NCI-H510A (cell line): ENCODE measurements around the gene RAB33B.
"Not testable (repeated sequence)": the region's sequence is repeated elsewhere in the genome, so short reads cannot be mapped to it uniquely, and the experiment has no call there.

Source experiments
- DNase-seq: peaks from one replicate; lab custom pipeline; 2025; lab: John Stamatoyannopoulos, UW

Gene RAB33B

DNA sequence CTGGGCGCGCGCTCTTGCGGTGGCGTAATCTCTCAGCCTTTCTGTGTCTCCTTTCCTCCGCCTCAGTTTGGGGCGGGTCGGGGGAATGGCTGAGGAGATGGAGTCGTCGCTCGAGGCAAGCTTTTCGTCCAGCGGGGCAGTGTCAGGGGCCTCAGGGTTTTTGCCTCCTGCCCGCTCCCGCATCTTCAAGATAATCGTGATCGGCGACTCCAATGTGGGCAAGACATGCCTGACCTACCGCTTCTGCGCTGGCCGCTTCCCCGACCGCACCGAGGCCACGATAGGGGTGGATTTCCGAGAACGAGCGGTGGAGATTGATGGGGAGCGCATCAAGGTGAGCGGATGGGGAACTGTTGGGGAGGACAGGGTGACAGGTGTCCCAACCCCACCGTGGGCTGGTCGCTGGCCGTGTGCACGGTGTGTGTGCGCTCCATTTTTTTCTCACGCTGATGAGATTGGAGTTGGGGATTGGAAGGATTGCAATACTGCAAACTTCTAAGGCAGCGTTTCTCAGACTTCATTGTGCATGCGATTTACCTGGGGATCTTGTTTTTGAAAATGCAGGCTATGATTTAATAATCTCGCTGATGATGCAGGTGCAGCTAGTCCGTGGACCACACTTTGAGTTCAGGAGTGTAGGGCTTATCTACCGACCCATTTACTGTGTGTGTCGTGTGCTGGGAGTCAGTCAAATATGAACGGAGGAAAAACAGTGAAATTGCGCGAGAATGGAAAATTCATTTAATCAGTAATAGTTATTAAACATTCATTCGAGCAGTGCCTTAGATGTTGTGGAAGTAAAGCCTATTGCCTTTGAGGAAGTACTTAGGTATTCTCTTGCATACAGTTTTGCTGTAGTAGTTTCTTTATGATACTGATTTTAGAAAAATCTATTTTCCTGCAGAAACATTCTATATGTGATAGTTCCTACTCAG is at the start of gene RAB33B:
RAB33B (plus strand) TSS at position 11 of the 935 bp plus-strand sequence; CDS start at position 86, 75 bp downstream.
- DNase-seq = peak; percentile 8

DNA sequence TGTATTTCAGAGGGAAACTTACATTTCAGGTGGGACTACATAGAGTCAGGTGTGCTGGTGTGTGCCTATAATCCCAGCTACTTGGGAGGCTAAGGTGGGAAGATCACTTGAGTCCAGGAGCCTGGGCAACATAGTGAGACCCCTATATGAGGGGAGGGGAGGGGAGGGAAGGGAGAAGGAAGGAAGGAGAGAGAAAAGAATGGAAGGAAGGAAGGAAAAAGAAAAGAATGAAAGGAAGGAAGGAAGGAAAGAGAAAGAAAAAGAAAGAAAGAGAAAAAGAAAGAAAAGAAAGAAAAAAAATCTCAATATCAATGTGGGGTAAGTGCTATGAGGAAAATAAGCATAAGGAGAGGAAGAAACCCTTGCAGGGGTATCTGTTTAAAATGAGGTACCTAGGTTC is 43.6 kb upstream of the RAB33B start:
- DNase-seq = no peak

DNA sequence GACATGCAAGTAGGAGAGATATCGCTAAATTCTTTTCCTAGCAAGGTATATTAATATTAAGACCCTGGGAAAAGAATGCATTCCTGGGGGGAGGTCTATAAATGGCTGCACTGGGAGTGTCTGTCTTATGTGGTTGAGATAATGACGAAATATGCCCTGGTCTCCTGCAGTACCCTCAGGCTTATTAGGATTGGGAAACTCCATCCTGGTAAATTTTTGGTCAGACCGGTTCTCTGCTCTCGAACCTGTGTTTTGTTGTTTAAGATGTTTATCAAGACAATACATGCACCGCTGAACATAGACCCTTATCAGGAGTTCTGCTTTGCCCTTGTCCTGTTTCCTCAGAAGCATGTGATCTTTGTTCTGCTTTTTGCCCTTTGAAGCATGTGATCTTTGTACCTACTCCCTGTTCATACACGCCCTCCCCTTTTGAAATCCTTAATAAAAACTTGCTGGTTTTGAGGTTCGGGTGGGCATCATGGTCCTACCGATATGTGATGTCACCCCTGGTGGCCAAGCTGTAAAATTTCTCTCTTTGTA is 39.2 kb upstream of the RAB33B start:
- DNase-seq = not testable (repeated sequence)

DNA sequence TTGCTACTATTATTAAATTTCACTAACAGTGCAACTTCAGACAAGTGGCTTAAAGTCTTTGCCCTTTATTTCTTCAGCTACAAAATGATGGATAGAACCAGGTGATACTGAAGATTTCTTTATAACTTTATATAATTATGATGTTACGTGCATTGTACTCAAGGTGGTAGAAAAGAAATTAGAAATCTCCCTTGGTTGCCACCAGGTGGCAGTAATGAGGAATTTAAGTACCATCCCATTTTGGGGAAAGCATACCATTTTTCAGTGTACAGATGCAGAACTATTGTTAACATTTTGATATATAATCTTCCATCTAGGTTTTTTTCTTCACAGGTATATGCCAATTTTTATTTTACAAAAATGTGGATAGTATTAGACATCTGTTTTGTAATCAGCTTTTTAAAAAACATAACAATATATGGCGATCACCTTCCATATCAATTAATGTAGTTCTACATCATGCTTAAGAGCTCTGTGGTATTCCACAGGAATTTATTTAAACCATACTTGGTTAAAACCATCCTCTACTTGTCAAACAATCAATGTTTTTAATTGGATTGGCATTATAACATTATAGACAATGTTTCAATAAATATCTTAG is 37.7 kb upstream of the RAB33B start:
- no peak for DNase-seq

DNA sequence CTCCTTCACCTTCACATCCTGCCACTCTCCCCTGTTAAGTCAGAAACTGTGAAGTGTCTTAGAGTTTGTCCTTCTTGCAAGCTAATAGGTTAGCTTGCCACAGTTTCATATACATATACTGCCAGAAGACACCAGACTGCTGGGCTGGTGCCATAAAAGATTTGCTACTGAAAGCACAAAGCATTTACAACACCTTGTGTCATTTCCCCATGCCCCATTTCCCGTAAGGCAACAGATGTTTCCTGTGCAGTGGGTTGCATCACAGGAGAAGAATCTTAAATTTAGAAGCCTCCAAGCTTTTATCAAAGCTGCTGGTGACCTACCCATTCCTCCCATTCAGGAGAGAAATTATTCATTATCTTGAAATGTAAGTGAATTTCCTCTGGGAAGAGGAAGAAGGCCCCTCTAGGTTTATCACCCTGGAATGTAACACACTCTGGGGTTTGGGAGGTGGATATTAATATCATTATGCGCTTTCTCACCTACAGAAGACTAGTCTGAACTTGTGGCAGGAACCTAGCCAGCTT is 34.5 kb upstream of the RAB33B start:
- no peak for DNase-seq

DNA sequence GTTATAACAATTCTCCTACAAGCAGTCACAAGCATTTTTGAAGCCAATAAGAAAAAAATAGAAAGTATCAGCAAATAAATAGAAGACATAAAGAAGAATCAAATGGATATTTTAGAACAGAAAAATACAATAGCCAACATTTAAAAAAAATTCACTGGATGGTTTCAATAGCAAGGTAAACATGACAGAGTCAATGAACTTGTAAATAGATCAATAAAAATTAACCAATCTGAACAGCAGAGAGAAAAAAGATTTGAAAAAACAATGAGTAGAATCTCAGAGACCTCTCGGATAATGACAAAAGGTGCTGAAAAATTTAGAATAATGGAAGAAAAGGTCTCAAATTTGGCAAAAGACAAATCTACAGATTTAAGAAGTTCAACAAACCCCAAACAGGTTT is 33.3 kb upstream of the RAB33B start:
- no peak for DNase-seq

DNA sequence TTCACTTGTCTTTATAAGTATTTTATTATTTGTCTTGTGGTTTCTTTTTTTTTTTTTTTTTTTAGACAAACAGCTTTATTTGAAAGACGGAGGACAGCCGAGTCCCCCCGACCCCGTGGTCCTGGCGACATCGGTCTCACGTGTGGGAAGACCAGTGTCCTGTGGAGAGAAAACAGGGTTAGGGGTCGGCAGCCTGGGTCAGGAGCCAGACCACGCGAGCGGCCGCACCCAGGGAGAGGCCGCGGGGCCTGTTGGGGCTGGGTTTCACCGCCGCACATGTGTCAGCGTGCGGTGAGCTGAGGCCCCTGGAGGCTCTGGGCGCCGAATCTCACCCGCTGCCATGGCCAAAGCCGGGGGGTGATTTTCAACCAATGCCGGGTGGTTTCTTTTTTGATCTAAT is 17.8 kb upstream of the RAB33B start:
- no peak for DNase-seq

DNA sequence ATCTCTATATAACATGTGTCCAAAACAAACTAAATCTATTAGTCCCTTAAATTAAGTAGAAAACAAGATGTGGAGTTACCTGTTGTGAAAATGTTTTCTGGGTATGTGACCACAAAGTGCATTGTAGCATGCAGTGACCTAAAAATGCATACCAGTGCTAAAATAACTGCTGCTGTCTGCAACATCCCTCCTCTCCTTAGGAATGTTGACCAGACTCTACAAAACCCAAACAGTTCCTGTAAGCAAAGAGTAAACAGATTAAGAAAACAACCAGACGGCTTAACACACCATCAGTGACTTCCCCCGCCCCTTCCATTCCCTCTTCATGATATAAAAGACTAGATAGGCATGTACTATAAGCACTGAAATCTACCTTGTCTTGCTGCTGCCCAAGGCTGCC is 15.8 kb upstream of the RAB33B start:
- DNase-seq = no peak

DNA sequence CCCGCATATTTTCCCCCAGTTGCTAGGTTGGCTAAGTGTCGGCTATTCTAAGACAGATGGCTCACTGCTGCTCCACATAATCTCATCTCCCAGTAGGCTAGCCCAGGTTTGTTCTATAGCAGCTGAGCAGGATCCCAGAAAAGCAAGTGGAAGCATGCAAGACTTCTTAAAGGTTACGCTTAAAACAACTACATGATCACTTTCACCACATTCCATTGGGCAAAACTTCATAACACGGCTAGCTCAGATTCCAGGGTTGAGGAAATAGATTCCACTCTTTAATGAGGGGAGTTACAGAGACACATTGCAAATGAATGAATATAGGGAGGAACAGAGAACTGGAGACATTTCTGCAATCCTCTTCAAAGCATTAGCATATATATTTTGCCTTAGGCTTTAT is 12.9 kb upstream of the RAB33B start:
- DNase-seq = no peak

DNA sequence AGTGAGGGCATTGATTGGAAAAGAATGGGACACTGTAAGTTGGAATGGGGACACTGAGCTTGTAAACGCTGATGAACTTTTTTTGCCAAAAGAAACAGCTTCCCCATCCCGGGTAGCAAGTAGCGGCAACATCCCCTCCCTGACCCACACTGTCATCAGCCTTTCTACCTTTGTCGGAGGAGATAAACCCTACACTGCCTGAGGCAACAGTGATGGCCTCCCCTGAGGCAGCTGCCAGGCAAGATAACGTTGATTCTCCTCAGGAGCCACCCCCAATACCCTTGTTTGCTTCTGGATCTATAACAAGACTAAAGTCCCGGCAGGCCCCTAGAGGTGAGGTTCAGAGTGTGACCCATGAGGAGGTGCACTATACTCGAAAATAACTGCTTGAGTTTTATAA is 10.3 kb upstream of the RAB33B start:
- no peak for DNase-seq

DNA sequence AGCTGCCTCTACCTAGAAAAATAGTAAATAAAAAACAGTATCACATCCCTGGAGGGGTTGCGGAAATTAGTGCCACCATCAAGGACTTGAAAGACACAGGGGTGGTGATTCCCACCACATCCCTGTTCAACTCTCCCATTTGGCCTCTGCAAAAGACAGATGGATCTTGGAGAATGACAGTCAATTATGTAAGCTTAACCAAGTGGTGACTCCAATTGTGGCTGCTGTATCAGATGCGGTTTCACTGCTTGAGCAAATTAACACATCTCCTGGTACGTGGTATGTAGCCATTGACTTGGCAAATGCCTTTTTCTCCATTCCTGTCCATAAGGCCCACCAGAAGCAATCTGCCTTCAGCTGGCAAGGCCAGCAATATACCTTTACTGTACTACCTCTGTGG is 9.0 kb upstream of the RAB33B start:
- not testable (repeated sequence) for DNase-seq

DNA sequence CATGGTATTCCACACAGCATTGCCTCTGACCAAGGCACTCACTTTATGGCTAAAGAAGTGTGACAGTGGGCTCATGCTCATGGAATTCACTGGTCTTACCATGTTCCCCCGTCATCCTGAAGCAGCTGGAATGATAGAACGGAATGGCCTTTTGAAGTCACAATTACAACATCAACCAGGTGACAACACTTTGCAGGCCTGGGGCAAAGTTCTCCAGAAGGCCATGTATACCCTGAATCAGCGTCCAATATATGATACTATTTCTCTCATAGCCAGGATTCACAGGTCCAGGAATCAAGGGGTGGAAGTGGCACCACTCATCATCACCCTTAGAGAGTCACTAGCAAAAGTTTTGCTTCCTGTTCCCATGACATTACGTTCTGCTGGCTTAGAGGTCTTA is 6.8 kb upstream of the RAB33B start:
- DNase-seq = not testable (repeated sequence)

DNA sequence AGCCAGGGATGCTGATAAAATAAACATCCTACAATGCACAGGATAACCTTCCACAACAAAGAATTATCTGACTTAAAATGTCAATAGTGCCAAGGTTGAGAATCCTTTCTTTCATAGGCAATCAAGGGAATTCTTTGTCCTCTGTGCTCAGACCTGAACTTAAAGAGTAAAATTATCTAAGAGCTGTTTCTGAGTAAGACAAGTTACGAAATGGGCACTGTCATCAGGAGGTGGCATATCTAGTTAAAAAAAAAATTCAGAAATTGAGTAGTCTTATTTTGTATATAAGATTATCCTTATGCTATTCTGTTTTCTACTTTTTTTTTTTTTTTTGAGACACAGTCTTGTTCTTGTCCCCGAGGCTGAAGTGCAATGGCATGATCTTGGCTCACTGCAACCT is 3.3 kb upstream of the RAB33B start:
- no peak for DNase-seq

DNA sequence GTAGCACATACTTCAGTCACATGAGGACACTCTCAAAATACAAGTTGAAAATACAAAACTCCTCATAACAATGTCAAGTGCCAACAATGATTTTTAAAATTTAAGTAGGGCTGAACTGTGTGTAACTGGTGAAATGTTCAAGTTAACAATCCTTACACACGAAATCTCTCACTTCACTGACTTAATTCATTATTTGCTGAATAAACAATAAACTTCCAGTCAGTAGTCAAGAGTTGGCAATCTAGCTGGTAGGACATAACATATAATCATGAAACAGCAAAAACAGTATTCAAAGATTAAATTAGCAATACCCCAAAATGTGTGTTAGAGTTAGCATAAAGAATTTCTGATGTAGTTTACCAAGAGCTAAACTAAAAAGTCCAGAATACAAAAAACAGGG is 1.9 kb upstream of the RAB33B start:
- no peak for DNase-seq

DNA sequence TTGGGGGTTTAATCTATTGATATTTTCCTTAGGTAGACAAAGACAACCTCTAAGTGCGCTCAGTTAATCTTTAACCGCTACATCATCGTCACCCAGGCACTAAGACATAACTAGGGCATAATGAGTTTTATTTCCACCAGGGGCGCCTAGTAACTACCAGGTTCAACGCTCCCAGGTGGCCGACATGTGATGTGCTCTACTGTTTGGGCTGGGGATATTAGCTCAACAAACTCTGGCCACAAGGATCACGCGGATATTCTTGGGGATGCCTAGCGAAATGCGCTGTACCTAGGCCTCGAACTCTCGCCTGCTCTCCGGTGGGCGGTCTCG is 915 bp upstream of the RAB33B start:
- DNase-seq = peak; percentile 25

DNA sequence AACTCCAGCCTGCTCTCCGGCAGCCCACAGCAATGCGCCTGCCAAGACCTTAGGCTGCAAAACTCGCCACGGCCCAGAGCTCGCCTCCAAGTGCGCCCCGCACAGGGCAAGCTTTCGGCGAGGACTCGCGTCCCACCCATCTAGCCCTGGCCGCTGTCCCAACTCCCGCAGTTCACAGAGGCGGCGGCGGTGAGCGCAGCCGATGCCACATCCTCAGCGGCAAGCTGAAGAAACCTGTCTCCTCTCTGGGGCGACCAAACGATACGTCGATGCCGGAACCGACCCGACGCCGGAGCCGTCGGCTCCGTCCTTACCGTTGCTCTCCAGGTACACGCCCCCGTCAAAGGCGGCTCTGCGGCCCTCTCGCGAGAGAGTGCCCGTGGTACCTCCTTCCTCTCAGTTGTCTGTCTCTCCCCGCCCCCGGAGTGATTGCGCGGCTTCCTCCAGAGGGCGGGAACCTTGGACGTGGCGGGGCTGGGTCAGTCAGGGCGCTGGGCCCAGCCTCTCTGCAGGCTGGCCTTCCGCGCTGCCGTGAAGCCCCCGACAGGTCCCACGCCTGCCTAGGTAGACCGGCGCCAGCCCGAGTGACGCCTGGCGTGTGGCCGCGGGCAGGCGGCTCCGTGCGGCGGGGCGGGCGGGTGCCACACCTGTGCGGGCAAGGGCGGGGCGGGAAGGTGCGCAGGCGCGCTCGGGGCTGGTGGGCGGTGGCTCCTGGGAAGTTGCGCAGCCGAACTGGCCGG is 380 bp upstream of the RAB33B start:
- DNase-seq = peak; percentile 86

DNA sequence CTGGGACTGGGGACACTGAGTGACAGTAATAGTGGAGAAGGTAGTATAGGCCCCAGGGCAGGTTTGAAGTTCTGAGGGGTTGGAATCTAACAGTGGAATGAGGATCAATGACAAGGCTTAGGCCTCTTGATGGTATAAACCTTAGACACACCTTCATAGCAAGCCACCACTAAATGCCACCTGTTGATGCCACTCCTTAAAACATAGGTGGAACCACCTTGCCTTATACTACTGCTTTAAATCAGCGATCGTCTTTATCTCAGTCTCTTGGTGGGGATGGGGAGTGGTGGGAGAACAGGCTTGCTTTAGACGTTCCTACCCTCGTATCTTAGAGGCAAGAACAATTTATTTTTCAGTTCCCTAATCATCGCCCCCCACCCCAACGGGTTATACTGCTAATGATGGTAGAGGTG is 1.2 kb downstream of the RAB33B start:
- DNase-seq = no peak

DNA sequence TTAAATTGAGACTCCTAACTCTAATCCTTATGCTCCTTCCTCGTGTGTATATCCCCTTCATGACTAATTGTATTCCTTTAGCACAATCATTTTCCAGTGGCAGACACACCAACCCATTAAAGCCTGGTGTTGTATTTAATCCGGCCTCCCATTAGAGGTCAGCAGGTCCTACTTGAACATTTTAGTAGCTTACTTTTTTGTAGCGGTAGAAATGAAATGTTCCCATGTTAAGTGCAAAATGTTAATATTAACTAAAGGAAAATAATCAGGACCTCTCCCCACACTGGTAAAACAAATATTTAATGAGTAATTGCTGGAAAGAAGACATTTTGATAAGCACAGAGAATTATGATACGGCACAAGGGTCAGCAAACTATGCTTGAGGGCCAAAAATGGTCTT is 3.4 kb downstream of the RAB33B start:
- no peak for DNase-seq

DNA sequence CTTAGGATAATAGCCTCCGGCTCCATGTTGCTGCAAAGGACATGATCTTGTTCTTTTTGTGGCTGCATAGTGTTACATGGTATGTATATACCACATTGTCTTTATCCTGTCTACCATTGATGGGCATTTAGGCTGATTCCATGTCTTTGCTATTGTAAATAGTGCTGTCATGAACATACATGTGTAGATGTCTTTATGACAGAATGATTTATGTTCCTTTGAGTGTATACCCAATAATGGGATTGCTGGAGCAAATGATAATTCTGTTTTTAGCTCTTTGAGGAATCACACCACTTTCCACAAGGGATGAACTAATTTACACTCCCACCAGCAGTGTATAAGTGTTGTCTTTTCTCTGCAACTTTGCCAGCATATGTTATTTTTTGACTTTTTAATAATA is 4.6 kb downstream of the RAB33B start:
- DNase-seq = no peak

DNA sequence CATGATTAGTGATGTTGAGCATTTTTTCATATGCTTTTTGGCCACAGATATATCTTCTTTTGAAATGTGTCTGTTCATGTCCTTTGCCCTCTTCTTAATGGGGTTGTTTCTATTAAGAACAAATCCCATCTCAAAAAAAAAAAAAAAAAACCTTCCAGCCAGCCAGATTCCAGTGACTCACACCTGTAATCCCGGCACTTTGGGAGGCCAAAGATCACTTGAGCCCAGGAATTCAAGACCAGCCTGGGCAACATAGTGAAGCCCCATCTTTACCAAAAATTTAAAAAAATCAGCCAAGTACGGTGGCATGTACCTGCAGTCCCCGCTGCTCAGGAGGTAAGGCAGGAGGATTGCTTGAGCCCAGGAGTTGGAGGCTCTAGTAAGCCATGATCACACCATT is 5.1 kb downstream of the RAB33B start:
- DNase-seq = no peak

DNA sequence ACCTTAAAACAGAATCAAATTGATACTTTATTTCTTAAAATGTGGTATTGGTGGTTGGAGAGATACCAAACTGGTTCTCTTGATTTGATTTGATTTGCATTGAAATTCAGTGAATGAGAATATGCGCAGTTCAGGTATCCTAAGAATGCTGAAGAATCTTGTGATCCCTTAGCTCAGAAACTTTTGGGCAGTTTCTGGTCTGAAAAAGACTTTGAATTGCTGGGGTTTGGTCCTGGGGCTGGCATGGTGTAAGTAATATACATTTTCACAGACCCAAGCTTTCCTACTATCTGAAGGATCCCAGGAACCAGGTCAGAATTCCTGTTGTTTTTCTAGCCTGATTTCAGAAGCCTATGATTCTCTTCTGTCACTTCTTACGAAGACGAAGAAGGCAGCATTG is 6.6 kb downstream of the RAB33B start:
- no peak for DNase-seq

DNA sequence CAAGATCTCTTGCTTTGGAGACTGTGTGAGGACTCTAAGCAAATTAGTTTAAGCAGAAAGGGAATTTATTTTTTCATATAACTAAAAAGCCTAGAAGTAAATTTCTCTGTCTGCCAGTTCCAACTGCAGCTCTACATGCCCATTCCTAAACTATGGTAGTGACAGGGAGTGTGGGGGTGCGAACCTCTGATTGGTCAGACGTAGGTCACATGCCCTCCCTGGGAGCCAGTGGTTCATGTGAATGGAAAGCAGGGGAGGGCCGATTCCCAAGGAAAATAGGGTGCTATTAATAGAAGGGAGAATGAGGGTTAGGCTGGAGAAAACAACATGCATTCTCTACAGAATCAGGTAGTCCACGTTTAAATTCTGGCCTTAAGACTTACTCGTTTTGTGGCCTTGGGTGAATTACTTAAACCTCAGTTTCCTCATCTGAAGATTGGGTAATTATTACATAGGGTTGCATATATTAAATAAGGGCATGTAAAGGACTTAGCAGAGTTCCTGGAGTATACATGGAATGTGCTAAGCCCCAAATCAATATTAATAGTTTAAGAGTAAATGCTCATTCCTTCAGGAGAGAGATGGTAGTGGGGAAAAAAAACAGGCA is 7.2 kb downstream of the RAB33B start:
- no peak for DNase-seq
